SU-DHL-6 (cell line): ENCODE measurements around the gene ELMO3.

Source experiments
- H2AFZ ChIP-seq: fragments of 200-600 bp; sonication (generic); 2 replicates; pipeline ENCODE4 v1.6.1; 2014; ENCODE audit warnings: low read depth, mild to moderate bottlenecking, moderate library complexity, mixed read lengths, antibody characterized with exemption, low read length; ENCODE audit not compliant: severe bottlenecking
- H3F3A ChIP-seq: fragments of 200-600 bp; shearing (Covaris generic); 2 replicates; pipeline ENCODE4 v1.6.0; 2016; ENCODE audit warnings: antibody characterized with exemption, mild to moderate bottlenecking; ENCODE audit not compliant: insufficient read depth
- H3K27ac ChIP-seq: fragments of 200-600 bp; sonication (generic); 2 replicates; pipeline ENCODE4 v1.5.1; 2016; ENCODE audit warnings: low read depth, mild to moderate bottlenecking, low read length, moderate library complexity, mixed read lengths
- H3K27me3 ChIP-seq: fragments of 200-600 bp; sonication (generic), shearing (Covaris generic); 2 replicates; pipeline ENCODE4 v1.6.0; 2014; ENCODE audit warnings: mild to moderate bottlenecking, low read length
- H3K36me3 ChIP-seq: fragments of 200-600 bp; sonication (generic); 2 replicates; pipeline ENCODE4 v1.6.1; 2014; ENCODE audit warnings: mild to moderate bottlenecking, low read length, mixed read lengths
- H3K4me2 ChIP-seq: fragments of 300-600, 200-600 bp; shearing (Covaris generic), sonication (generic); 2 replicates; pipeline ENCODE4 v1.6.0; 2014; ENCODE audit warnings: low read length, low read depth, mild to moderate bottlenecking; ENCODE audit not compliant: poor library complexity, severe bottlenecking
- H3K4me3 ChIP-seq: fragments of 200-600 bp; sonication (generic); 2 replicates; pipeline ENCODE4 v1.5.1; 2014; ENCODE audit warnings: antibody characterized with exemption, low read length, mild to moderate bottlenecking, mixed read lengths; ENCODE audit not compliant: insufficient read depth, poor library complexity, severe bottlenecking
- H3K79me2 ChIP-seq: fragments of 200-600 bp; sonication (generic); 2 replicates; pipeline ENCODE4 v1.6.1; 2014; ENCODE audit warnings: mild to moderate bottlenecking, low read length, moderate library complexity; ENCODE audit not compliant: insufficient read depth
- H3K9ac ChIP-seq: fragments of 200-600 bp; sonication (generic); 2 replicates; pipeline ENCODE4 v1.7.0; 2014; ENCODE audit warnings: mild to moderate bottlenecking, low read length
- H3K9me2 ChIP-seq: fragments of 200-600 bp; sonication (generic); replicated peaks from 2 replicates; pipeline ENCODE4 v1.6.1; 2014; ENCODE audit warnings: low read length; ENCODE audit not compliant: insufficient read depth
- H3K9me3 ChIP-seq: fragments of 200-600 bp; sonication (generic); 2 replicates; pipeline ENCODE4 v1.6.1; 2014; ENCODE audit warnings: low read length, mixed read lengths; ENCODE audit not compliant: insufficient read depth
- H4K20me1 ChIP-seq: fragments of 200-600 bp; sonication (generic); 2 replicates; pipeline ENCODE4 v1.6.1; 2014; ENCODE audit warnings: low read depth, mild to moderate bottlenecking, antibody characterized with exemption, low read length, moderate library complexity, mixed read lengths
- CTCF ChIP-seq: fragments of 200-600 bp; sonication (generic); IDR thresholded peaks from one replicate; pipeline ENCODE4 v1.5.1; 2017; ENCODE audit warnings: antibody characterized with exemption, mild to moderate bottlenecking, low read length, moderate library complexity; ENCODE audit not compliant: insufficient read depth, poor library complexity, severe bottlenecking
- EZH2phosphoT487 ChIP-seq: fragments of 200-600 bp; sonication (generic), shearing (Covaris generic); conservative IDR thresholded peaks from 2 replicates; pipeline ENCODE4 v1.6.1; 2018; ENCODE audit warnings: mild to moderate bottlenecking, antibody characterized with exemption, low read length, moderate library complexity, mixed read lengths

The ELMO3 gene

GRCh38 chr16:67238278-67238575 lies 39.3 kb downstream of the ELMO3 start:
- Histone ChIP-seq H3K9me2 (no peaks in the 10 kb centered on the region), H3K9ac (no peak overlapping the region), H3K4me2 (no peak overlapping the region), H3K4me3 (no peak overlapping the region), H3K36me3 (no peaks in the 10 kb centered on the region), H3K79me2 (no peaks in the 10 kb centered on the region), H3K9me3 (no peaks in the 10 kb centered on the region), H4K20me1 (no peaks in the 10 kb centered on the region; the same call in 1 of the 2 replicates), H2AFZ (no peak overlapping the region), H3K27ac (no peak overlapping the region), H3K27me3 (no peaks in the 10 kb centered on the region), H3F3A (no peaks in the 10 kb centered on the region)
- TF ChIP-seq CTCF (no peak), EZH2phosphoT487 (no peak)

- no peaks in the 10 kb centered on the region for H3K27me3 ChIP-seq
- no peaks in the 10 kb centered on the region for H3K79me2 ChIP-seq
- no peak overlapping the region for H3K9ac ChIP-seq
- no peaks in the 10 kb centered on the region for H3K9me3 ChIP-seq
- H3F3A ChIP-seq, result no peaks in the 10 kb centered on the region
- TF ChIP-seq EZH2phosphoT487 (no peak), CTCF (no peak)
- no peak overlapping the region for H2AFZ ChIP-seq
- H4K20me1 ChIP-seq, result no peaks in the 10 kb centered on the region; the same call in 1 of the 2 replicates
- no peak overlapping the region for H3K4me3 ChIP-seq
- H3K27ac ChIP-seq, result no peak overlapping the region
- no peaks in the 10 kb centered on the region for H3K36me3 ChIP-seq
- no peaks in the 10 kb centered on the region for H3K9me2 ChIP-seq
- H3K4me2 ChIP-seq, result no peak overlapping the region
Measured at GRCh38 chr16:67238806-67239470, 40.0 kb downstream of the ELMO3 start.

GRCh38 chr16:67240506-67240905 lies 41.6 kb downstream of the ELMO3 start:
- H3K9me2 ChIP-seq, result no peaks in the 10 kb centered on the region
- no peak overlapping the region for H3K27ac ChIP-seq
- H3K27me3 ChIP-seq, result no peaks in the 10 kb centered on the region
- no peaks in the 10 kb centered on the region; the same call in 1 of the 2 replicates for H4K20me1 ChIP-seq
- TF ChIP-seq EZH2phosphoT487 (no peak), CTCF (no peak)
- no peaks in the 10 kb centered on the region for H3K79me2 ChIP-seq
- no peak overlapping the region for H3K4me2 ChIP-seq
- H3K9me3 ChIP-seq, result no peaks in the 10 kb centered on the region
- no peaks in the 10 kb centered on the region for H3K36me3 ChIP-seq
- no peaks in the 10 kb centered on the region for H3F3A ChIP-seq
- no peak overlapping the region for H3K9ac ChIP-seq
- H3K4me3 ChIP-seq, result no peak overlapping the region
- no peak overlapping the region for H2AFZ ChIP-seq
